ENCODE results near the gene SLC28A3. TPM values are rescaled to one million over a fixed set of nuclear protein-coding genes. Genes with fewer than 3 reads are reported as not detected.

Gene SLC28A3
- total and polyA plus RNA-seq, 10 of the 15 experiments (the other 5 are each of a cell fraction or from before 2014, with no cell fraction given): 0.03 to 0.39 (median 0.07) TPM; not detected in 2

DNA sequence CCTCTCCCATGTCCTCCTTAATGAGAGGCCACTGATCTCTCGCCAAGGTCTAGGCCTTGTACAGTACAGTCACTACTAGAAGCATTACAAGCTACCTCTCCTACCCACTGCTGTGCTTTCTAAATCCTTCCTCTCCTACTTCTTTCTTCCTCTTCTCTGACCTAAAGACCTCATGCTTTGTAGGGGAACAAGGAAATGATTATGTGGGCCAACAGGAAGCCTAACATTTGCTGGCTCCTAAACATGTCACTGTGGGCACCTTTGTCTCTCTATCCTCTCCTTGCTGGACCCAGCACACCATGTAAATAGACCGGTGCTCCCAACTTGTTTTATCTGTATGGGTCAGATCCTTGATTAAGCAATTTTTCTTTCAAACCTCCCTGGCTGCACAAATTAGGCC is 16.7 kb downstream of the SLC28A3 start:
- POLR2A ChIA-PET: no interaction called here
- Histone ChIP-seq H3K9me3 (replicated peaks; ENCODE audit: control insufficient read depth, insufficient read depth, low read length) (no peaks in the 10 kb centered on the region; the same call in 2 of the 3 replicates), H3K9ac (ENCODE audit: control insufficient read depth, insufficient read depth, low read length) (no peak overlapping the region), H3K4me2 (ENCODE audit: control insufficient read depth, insufficient read depth) (no peak overlapping the region), H3K27me3 (replicated peaks in 1 of 2; ENCODE audit: control insufficient read depth in 2 of 2, insufficient read depth in 2 of 2, low read length in 1 of 2) (no peaks in the 10 kb centered on the region), H4K20me1 (ENCODE audit: control insufficient read depth, insufficient read depth) (no peaks in the 10 kb centered on the region), H3K27ac (ENCODE audit: control insufficient read depth, insufficient read depth) (no peak overlapping the region), H3K4me1 (ENCODE audit: control insufficient read depth, insufficient read depth, low read length) (no peaks in the 10 kb centered on the region), H3K4me3 (no peak overlapping the region), H3K36me3 (ENCODE audit: control insufficient read depth in 2 of 2, insufficient read depth in 2 of 2, low read length in 1 of 2) (no peaks in the 10 kb centered on the region), H2AFZ (ENCODE audit: control insufficient read depth, low read depth, low read length) (no peak overlapping the region), H3K79me2 (ENCODE audit: control insufficient read depth, insufficient read depth, low read length) (no peaks in the 10 kb centered on the region)
- TF ChIP-seq MYB (IDR thresholded peaks at IDR 0.05; ENCODE audit: borderline replicate concordance, low read depth, low read length): no peak
- TF ChIP-seq, protein P1, sequence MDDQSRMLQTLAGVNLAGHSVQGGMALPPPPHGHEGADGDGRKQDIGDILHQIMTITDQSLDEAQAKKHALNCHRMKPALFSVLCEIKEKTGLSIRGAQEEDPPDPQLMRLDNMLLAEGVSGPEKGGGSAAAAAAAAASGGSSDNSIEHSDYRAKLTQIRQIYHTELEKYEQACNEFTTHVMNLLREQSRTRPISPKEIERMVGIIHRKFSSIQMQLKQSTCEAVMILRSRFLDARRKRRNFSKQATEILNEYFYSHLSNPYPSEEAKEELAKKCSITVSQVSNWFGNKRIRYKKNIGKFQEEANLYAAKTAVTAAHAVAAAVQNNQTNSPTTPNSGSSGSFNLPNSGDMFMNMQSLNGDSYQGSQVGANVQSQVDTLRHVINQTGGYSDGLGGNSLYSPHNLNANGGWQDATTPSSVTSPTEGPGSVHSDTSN (IDR thresholded peaks at IDR 0.05; ENCODE audit: insufficient replicate concordance, low read depth, low read length): no peak
- no peak for TF ChIP-seq ATF7 (IDR thresholded peaks at IDR 0.05; ENCODE audit: low read depth)
- TF ChIP-seq, protein P2, sequence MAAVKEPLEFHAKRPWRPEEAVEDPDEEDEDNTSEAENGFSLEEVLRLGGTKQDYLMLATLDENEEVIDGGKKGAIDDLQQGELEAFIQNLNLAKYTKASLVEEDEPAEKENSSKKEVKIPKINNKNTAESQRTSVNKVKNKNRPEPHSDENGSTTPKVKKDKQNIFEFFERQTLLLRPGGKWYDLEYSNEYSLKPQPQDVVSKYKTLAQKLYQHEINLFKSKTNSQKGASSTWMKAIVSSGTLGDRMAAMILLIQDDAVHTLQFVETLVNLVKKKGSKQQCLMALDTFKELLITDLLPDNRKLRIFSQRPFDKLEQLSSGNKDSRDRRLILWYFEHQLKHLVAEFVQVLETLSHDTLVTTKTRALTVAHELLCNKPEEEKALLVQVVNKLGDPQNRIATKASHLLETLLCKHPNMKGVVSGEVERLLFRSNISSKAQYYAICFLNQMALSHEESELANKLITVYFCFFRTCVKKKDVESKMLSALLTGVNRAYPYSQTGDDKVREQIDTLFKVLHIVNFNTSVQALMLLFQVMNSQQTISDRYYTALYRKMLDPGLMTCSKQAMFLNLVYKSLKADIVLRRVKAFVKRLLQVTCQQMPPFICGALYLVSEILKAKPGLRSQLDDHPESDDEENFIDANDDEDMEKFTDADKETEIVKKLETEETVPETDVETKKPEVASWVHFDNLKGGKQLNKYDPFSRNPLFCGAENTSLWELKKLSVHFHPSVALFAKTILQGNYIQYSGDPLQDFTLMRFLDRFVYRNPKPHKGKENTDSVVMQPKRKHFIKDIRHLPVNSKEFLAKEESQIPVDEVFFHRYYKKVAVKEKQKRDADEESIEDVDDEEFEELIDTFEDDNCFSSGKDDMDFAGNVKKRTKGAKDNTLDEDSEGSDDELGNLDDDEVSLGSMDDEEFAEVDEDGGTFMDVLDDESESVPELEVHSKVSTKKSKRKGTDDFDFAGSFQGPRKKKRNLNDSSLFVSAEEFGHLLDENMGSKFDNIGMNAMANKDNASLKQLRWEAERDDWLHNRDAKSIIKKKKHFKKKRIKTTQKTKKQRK (IDR thresholded peaks at IDR 0.05; ENCODE audit: low read depth, low read length): no peak
- TF ChIP-seq IRF4 (IDR thresholded peaks at IDR 0.05; ENCODE audit: low read depth, low read length): no peak
- WGBS (ENCODE audit: insufficient coverage, insufficient replicate concordance, low lambda C conversion rate, missing lambda C conversion rate): 49% methylated on average over 2 of the region's 2 CpGs
- RAD21 ChIA-PET (ENCODE audit: unreplicated experiment): no interaction called here
- in situ Hi-C loops (cut with MboI): no loop called here
- FAIRE-seq (no peak), DNase-seq (ENCODE audit: low read depth, low spot score) (no peak), ATAC-seq (no peak)
- intact Hi-C loops (cut with micrococcal nuclease; ENCODE audit: unreplicated experiment): no loop called here
- CTCF ChIA-PET: interaction anchor here (1.5 kb wide), 1 partner anchor 8 kb away, joined by 4 read pairs; no protein-coding TSS in a partner anchor
- BruUV-seq (replicated peaks): no TSS peak
- SMC1A ChIA-PET (ENCODE audit: uncharacterized antibody, unreplicated experiment): no interaction called here

Data from GM12878 (cell line).